SK-N-SH (cell line): ENCODE data around the gene GYS1. TPM values are rescaled to one million over a fixed set of nuclear protein-coding genes. Genes with fewer than 3 reads are reported as not detected.

ENCODE experiments used
- CTCF ChIA-PET: fragments of 300-600, 350-600 bp; formaldehyde crosslinking; extraction: SDS; loops from one replicate; lab custom pipeline; 2021; lab: Yijun Ruan, JAX
- POLR2A ChIA-PET: fragments of 350-600 bp; sonication (Branson Sonifier 250); formaldehyde crosslinking; extraction: SDS; loops from one replicate; lab custom pipeline; 2020; ENCODE audit warnings: antibody characterized with exemption, inconsistent platforms; lab: Yijun Ruan, JAX
- DNase-seq: peaks from one replicate; pipeline ENCODE4 v3.0.0; 2012
- H2AFZ ChIP-seq: fragments of 200-600 bp; sonication (generic); 2 replicates; pipeline ENCODE4 v1.8.1; 2016; ENCODE audit warnings: antibody characterized with exemption, mild to moderate bottlenecking, low read depth
- H3F3A ChIP-seq: fragments of 200-600 bp; sonication (generic); replicated peaks from 2 replicates; pipeline ENCODE3; 2016; ENCODE audit warnings: antibody characterized with exemption, mild to moderate bottlenecking; ENCODE audit not compliant: insufficient read depth
- H3K27ac ChIP-seq, 2 experiments: fragments of 200-500 bp in 1 of 2; fragments of 200-600 bp in 1 of 2; sonication (Bioruptor generic) in 1 of 2; sonication (generic), shearing (Covaris generic) in 1 of 2; 2 replicates each; pipeline versions ENCODE4 v1.5.1 to v1.6.1; 2014 to 2016; ENCODE audit warnings: low read depth in 2 of 2, inconsistent platforms in 1 of 2, low read length in 1 of 2, mild to moderate bottlenecking in 1 of 2, mixed read lengths in 1 of 2
- H3K27me3 ChIP-seq: fragments of 200-600 bp; sonication (generic), shearing (Covaris generic); 2 replicates; pipeline ENCODE4 v1.6.1; 2016; ENCODE audit warnings: mixed run types; ENCODE audit not compliant: insufficient read depth
- H3K36me3 ChIP-seq, 2 experiments: fragments of 200-500 bp in 1 of 2; fragments of 200-600 bp in 1 of 2; sonication (Bioruptor generic) in 1 of 2; sonication (generic) in 1 of 2; replicated peaks in 1 of 2; 2 replicates each; pipeline versions ENCODE3 to v1.5.1; 2014 to 2016; ENCODE audit warnings: low read length in 1 of 2, mild to moderate bottlenecking in 1 of 2; ENCODE audit not compliant: insufficient read depth in 2 of 2, control insufficient read depth in 1 of 2
- H3K4me1 ChIP-seq, 2 experiments: fragments of 200-500 bp in 1 of 2; fragments of 200-600 bp in 1 of 2; sonication (Bioruptor generic) in 1 of 2; sonication (generic), shearing (Covaris generic) in 1 of 2; 2 replicates each; pipeline versions ENCODE4 v1.5.1 to v1.6.1; 2014 to 2016; ENCODE audit warnings: low read depth in 1 of 2, low read length in 1 of 2, mixed run types in 1 of 2; ENCODE audit not compliant: insufficient read depth in 2 of 2, control insufficient read depth in 1 of 2
- H3K4me2 ChIP-seq: fragments of 200-600 bp; sonication (generic), shearing (Covaris generic); 2 replicates; pipeline ENCODE4 v1.6.1; 2017; ENCODE audit warnings: mixed run types
- H3K4me3 ChIP-seq, 2 experiments: fragments of 200-500 bp in 1 of 2; fragments of 200-600 bp in 1 of 2; sonication (Bioruptor generic) in 1 of 2; sonication (generic), shearing (Covaris generic) in 1 of 2; 2 replicates each; pipeline versions ENCODE4 v1.5.1 to v1.8.1; 2014 to 2016; ENCODE audit warnings: low read depth in 2 of 2, inconsistent platforms in 1 of 2, low read length in 1 of 2, mild to moderate bottlenecking in 1 of 2, mixed read lengths in 1 of 2, moderate library complexity in 1 of 2
- H3K79me2 ChIP-seq: fragments of 200-600 bp; sonication (generic); 2 replicates; pipeline ENCODE4 v1.8.1; 2017; ENCODE audit warnings: mild to moderate bottlenecking; ENCODE audit not compliant: insufficient read depth
- H3K9ac ChIP-seq: fragments of 200-600 bp; sonication (generic); 2 replicates; pipeline ENCODE4 v1.6.1; 2017; ENCODE audit warnings: mixed run types
- H3K9me2 ChIP-seq: fragments of 200-600 bp; sonication (generic); 2 replicates; pipeline ENCODE4 v1.6.1; 2017; ENCODE audit warnings: mixed run types
- H3K9me3 ChIP-seq: fragments of 200-600 bp; sonication (generic); 2 replicates; pipeline ENCODE4 v1.6.1; 2017; ENCODE audit warnings: mixed run types, mild to moderate bottlenecking, moderate library complexity
- H4K20me1 ChIP-seq: fragments of 200-600 bp; sonication (generic); 2 replicates; pipeline ENCODE4 v1.6.1; 2017; ENCODE audit warnings: mild to moderate bottlenecking, mixed run types; ENCODE audit not compliant: insufficient read depth
- CTCF ChIP-seq: fragments of 200-600 bp; sonication (generic); IDR thresholded peaks from 2 replicates; pipeline ENCODE4 v1.6.1; 2017; ENCODE audit warnings: antibody characterized with exemption, mild to moderate bottlenecking, moderate library complexity
- ELF1 ChIP-seq: IDR thresholded peaks from 2 replicates; pipeline ENCODE4 v1.4.0; 2012
- FOXM1 ChIP-seq: IDR thresholded peaks from 2 replicates; pipeline ENCODE4 v1.4.0; 2012; ENCODE audit warnings: low read depth, mild to moderate bottlenecking
- MXI1 ChIP-seq: IDR thresholded peaks from 2 replicates; pipeline ENCODE4 v1.6.1; 2012; ENCODE audit warnings: mild to moderate bottlenecking, low read depth, low read length, improper control_type of control experiment
- SIN3A ChIP-seq: IDR thresholded peaks from 2 replicates; pipeline ENCODE4 v1.6.1; 2012; ENCODE audit warnings: low read depth, mild to moderate bottlenecking, low read length, moderate library complexity, borderline replicate concordance
- SMC3 ChIP-seq: IDR thresholded peaks from 2 replicates; pipeline ENCODE4 v1.6.1; 2012; ENCODE audit warnings: low read depth, low read length, improper control_type of control experiment
- USF1 ChIP-seq: IDR thresholded peaks from 2 replicates; pipeline ENCODE4 v1.4.0; 2012; ENCODE audit warnings: low read depth, borderline replicate concordance
- YY1 ChIP-seq: IDR thresholded peaks from 2 replicates; pipeline ENCODE4 v1.4.0; 2012; ENCODE audit warnings: low read depth, mild to moderate bottlenecking
- WGBS: methylation state at CpG from one replicate; pipeline ENCODE4 v1.1.6; 2017; ENCODE audit warnings: low lambda C conversion rate; 5-methylcytosine and 5-hydroxymethylcytosine counted together
- polyA plus RNA-seq, 3 experiments: library from polyadenylated mRNA; depleted of rRNA; stranded (reverse); fragments of >200 nt; gene quantifications; 2 replicates each; pipeline ENCODE4 v1.2.3, GENCODE V29; 2012
- TF ChIP-seq, protein P1 (sequence below): fragments of 150-350 bp; IDR thresholded peaks from 2 replicates; pipeline ENCODE4 v1.6.1; 2017; ENCODE audit warnings: antibody characterized with exemption, low read length, low read depth, borderline replicate concordance
- TF ChIP-seq, protein P2 (sequence below): IDR thresholded peaks from 2 replicates; pipeline ENCODE4 v1.6.1; 2012; ENCODE audit warnings: mild to moderate bottlenecking, low read depth, low read length, moderate library complexity

GYS1 gene
- polyA plus RNA-seq, 1 of the 3 experiments (the other 2 are of a cell fraction), result 25.3 TPM

- Histone ChIP-seq H3K9ac (peak within 1 kb of the TSS; percentile 18; the same call in 1 of the 2 replicates), H3K27me3 (no peaks in the 10 kb centered on the region), H3K79me2 (no peaks in the 10 kb centered on the region), H4K20me1 (no peaks in the 10 kb centered on the region), H3K27ac (no peak within 1 kb of the TSS), H3K9me2 (no peaks in the 10 kb centered on the region), H3K36me3 (peaks cover 0 to 24% of the 10 kb centered on the region in 2 experiments), H3K4me1 (peaks cover 0 to 35% of the 10 kb centered on the region in 2 experiments; a peak in 1 of 4 replicates), H2AFZ (no peak within 1 kb of the TSS), H3K4me3 (peak within 1 kb of the TSS; percentile 46 to 60), H3K4me2 (peak within 1 kb of the TSS; percentile 79), H3K9me3 (no peaks in the 10 kb centered on the region), H3F3A (peaks cover 24% of the 10 kb centered on the region)
- WGBS, result 89% methylated on average over 9 of the region's 17 CpGs
- TF ChIP-seq SMC3, result no peak
- no peak for TF ChIP-seq ELF1
- no peak for TF ChIP-seq SIN3A
- no peak for TF ChIP-seq USF1
- no peak for TF ChIP-seq MXI1
- no peak for TF ChIP-seq YY1
- ChIA-PET POLR2A (interaction anchor here (1.5 kb wide), 1 partner anchor 8 kb away, joined by 7 read pairs; no protein-coding TSS in a partner anchor), CTCF (interaction anchor here (0.9 to 3.3 kb wide), 9 partner anchors 8 to 57 kb away, joined by 3 to 17 read pairs (median 5); partner anchors contain the start of genes GYS1 and RUVBL2)
- DNase-seq, result peak; percentile 42
Measured at GRCh38 chr19:49017041-49017665, 24.0 kb upstream of the GYS1 start, which contains the start of gene LHB. Gene LHB (minus strand): TSS chr19:49017091. CDS start chr19:49017081, 10 bp downstream.

- Histone ChIP-seq H3K36me3 (peaks cover 0 to 32% of the 10 kb centered on the region in 2 experiments), H3K4me1 (peaks cover 0 to 35% of the 10 kb centered on the region in 2 experiments; a peak in 1 of 4 replicates), H3F3A (peaks cover 17% of the 10 kb centered on the region), H3K9ac (no peak overlapping the region), H3K4me3 (no peak overlapping the region), H2AFZ (no peak overlapping the region), H3K27ac (no peak overlapping the region), H3K4me2 (no peak overlapping the region), H3K79me2 (no peaks in the 10 kb centered on the region), H3K9me3 (no peaks in the 10 kb centered on the region), H3K9me2 (no peaks in the 10 kb centered on the region), H3K27me3 (no peaks in the 10 kb centered on the region), H4K20me1 (no peaks in the 10 kb centered on the region)
- WGBS, result 47% methylated on average over 3 of the region's 29 CpGs
- ChIA-PET CTCF (interaction anchor here (1.4 kb wide), 1 partner anchor 16 kb away, joined by 3 read pairs; no protein-coding TSS in a partner anchor), POLR2A (no interaction called here)
- DNase-seq, result no peak
- TF ChIP-seq, protein P1, sequence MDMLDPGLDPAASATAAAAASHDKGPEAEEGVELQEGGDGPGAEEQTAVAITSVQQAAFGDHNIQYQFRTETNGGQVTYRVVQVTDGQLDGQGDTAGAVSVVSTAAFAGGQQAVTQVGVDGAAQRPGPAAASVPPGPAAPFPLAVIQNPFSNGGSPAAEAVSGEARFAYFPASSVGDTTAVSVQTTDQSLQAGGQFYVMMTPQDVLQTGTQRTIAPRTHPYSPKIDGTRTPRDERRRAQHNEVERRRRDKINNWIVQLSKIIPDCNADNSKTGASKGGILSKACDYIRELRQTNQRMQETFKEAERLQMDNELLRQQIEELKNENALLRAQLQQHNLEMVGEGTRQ, result no peak
- TF ChIP-seq FOXM1, result no peak
- no peak for TF ChIP-seq USF1
- TF ChIP-seq, protein P2, sequence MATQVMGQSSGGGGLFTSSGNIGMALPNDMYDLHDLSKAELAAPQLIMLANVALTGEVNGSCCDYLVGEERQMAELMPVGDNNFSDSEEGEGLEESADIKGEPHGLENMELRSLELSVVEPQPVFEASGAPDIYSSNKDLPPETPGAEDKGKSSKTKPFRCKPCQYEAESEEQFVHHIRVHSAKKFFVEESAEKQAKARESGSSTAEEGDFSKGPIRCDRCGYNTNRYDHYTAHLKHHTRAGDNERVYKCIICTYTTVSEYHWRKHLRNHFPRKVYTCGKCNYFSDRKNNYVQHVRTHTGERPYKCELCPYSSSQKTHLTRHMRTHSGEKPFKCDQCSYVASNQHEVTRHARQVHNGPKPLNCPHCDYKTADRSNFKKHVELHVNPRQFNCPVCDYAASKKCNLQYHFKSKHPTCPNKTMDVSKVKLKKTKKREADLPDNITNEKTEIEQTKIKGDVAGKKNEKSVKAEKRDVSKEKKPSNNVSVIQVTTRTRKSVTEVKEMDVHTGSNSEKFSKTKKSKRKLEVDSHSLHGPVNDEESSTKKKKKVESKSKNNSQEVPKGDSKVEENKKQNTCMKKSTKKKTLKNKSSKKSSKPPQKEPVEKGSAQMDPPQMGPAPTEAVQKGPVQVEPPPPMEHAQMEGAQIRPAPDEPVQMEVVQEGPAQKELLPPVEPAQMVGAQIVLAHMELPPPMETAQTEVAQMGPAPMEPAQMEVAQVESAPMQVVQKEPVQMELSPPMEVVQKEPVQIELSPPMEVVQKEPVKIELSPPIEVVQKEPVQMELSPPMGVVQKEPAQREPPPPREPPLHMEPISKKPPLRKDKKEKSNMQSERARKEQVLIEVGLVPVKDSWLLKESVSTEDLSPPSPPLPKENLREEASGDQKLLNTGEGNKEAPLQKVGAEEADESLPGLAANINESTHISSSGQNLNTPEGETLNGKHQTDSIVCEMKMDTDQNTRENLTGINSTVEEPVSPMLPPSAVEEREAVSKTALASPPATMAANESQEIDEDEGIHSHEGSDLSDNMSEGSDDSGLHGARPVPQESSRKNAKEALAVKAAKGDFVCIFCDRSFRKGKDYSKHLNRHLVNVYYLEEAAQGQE, result no peak
- no peak for TF ChIP-seq CTCF
Measured at GRCh38 chr19:49016067-49016839, 23.1 kb upstream of the GYS1 start.
